GM12878 (cell line): Measurements from ENCODE around the gene THAP3. TPM values are rescaled to one million over a fixed set of nuclear protein-coding genes. Genes with fewer than 3 reads are reported as not detected.

Source experiments
- CREB1 ChIP-seq: IDR thresholded peaks from 2 replicates; pipeline ENCODE4 v1.6.1; 2012; ENCODE audit warnings: low read depth, mild to moderate bottlenecking, inconsistent platforms
- ESRRA ChIP-seq: IDR thresholded peaks from 2 replicates; pipeline ENCODE4 v1.6.1; 2012; ENCODE audit warnings: mild to moderate bottlenecking, low read length, improper control_type of control experiment
- KLF5 ChIP-seq: fragments of 450-650 bp; IDR thresholded peaks from 2 replicates; pipeline ENCODE4 v1.6.1; 2014; ENCODE audit warnings: mild to moderate bottlenecking; ENCODE audit not compliant: partially characterized antibody
- MTA2 ChIP-seq: fragments of 450-650 bp; IDR thresholded peaks from 2 replicates; pipeline ENCODE4 v1.6.1; 2016; ENCODE audit warnings: low read depth, mild to moderate bottlenecking, moderate library complexity
- NKRF ChIP-seq: fragments of 450-650 bp; conservative IDR thresholded peaks from 2 replicates; pipeline ENCODE4 v1.6.1; 2017; ENCODE audit warnings: mild to moderate bottlenecking, moderate library complexity
- PAX8 ChIP-seq: fragments of 450-650 bp; IDR thresholded peaks from 2 replicates; pipeline ENCODE4 v1.6.1; 2017; ENCODE audit warnings: mild to moderate bottlenecking, moderate library complexity
- PKNOX1 ChIP-seq: fragments of 450-650 bp; IDR thresholded peaks from 2 replicates; pipeline ENCODE4 v1.6.1; 2016; ENCODE audit warnings: mild to moderate bottlenecking
- POLR2AphosphoS2 ChIP-seq: IDR thresholded peaks from 2 replicates; pipeline ENCODE4 v1.6.1; 2011; ENCODE audit warnings: low read depth, mild to moderate bottlenecking, low read length, improper control_type of control experiment, moderate library complexity
- RAD21 ChIP-seq: IDR thresholded peaks from 2 replicates; pipeline ENCODE4 v1.6.1; 2011; ENCODE audit warnings: mild to moderate bottlenecking, low read depth, low read length, moderate library complexity; ENCODE audit not compliant: insufficient read depth
- RCOR1 ChIP-seq: conservative IDR thresholded peaks from 2 replicates; pipeline ENCODE4 v1.6.1; 2012; ENCODE audit warnings: low read depth, low read length, improper control_type of control experiment
- REST ChIP-seq: IDR thresholded peaks from 2 replicates; pipeline ENCODE4 v1.6.1; 2012; ENCODE audit warnings: mild to moderate bottlenecking, low read depth, low read length
- SP1 ChIP-seq: IDR thresholded peaks from one replicate; pipeline ENCODE4 v1.6.1; 2011; ENCODE audit warnings: low read depth, low read length
- TCF7 ChIP-seq: IDR thresholded peaks from 2 replicates; pipeline ENCODE4 v1.6.1; 2014; ENCODE audit warnings: antibody characterized with exemption, borderline replicate concordance
- ZBTB4 ChIP-seq: fragments of 450-650 bp; formaldehyde crosslinking; IDR thresholded peaks from 2 replicates; pipeline ENCODE4 v1.4.0; 2022; ENCODE audit warnings: mild to moderate bottlenecking, moderate library complexity
- ZNF24 ChIP-seq: fragments of 450-650 bp; IDR thresholded peaks from 2 replicates; pipeline ENCODE4 v1.6.1; 2017; ENCODE audit warnings: antibody characterized with exemption, mild to moderate bottlenecking
- ZNF687 ChIP-seq: fragments of 450-650 bp; IDR thresholded peaks from 2 replicates; pipeline ENCODE4 v1.6.1; 2017; ENCODE audit warnings: mild to moderate bottlenecking, moderate library complexity
- polyA plus RNA-seq, 11 experiments: library from polyadenylated mRNA; depleted of rRNA in 4 of 11; unstranded in 6 of 11; stranded (reverse) in 5 of 11; fragments of >200 nt; fragmentation: Nextera tagmentation in 4 of 11; fragmentation: Illumina TruSeq in 1 of 11; extraction: Ambion mirVana in 4 of 11; extraction: Trizol in 1 of 11; gene quantifications; 1 replicate in 1 of 11; 2 replicates in 10 of 11; pipeline versions ENCODE4 v1.2.1 to v1.2.3, GENCODE V29; 2011 to 2016; ENCODE audit warnings: inconsistent platforms in 2 of 11, missing spikeins in 2 of 11, low read depth in 1 of 11
- total RNA-seq, 4 experiments: library from RNA; depleted of rRNA in 3 of 4; stranded (reverse); fragments of >200 nt in 3 of 4; fragmentation: Illumina TruSeq in 1 of 4; extraction: Trizol in 1 of 4; gene quantifications; 2 replicates each; pipeline versions ENCODE4 v1.2.1 to v1.2.3, GENCODE V29; 2013 to 2021

THAP3 gene
- total and polyA plus RNA-seq, 10 of the 15 experiments (the other 5 are each of a cell fraction or from before 2014, with no cell fraction given): 1.5 to 19.5 (median 11.9) TPM

GRCh38 chr1:6613361-6614018, 11.2 kb upstream of the THAP3 start, which contains the start of gene PHF13 (continued):
- TF ChIP-seq RCOR1 (no peak), SP1 (peak; percentile 62), TCF7 (no peak), REST (no peak), NKRF (peak; percentile 69), PAX8 (no peak), ZBTB4 (CRISPR knock-in tag) (no peak), RAD21 (no peak), ZNF24 (no peak), MTA2 (no peak), PKNOX1 (peak; percentile 10; the same call in 1 of the 2 replicates), ESRRA (no peak), KLF5 (no peak), ZNF687 (0 out of 2 replicates have a peak, but pooled peaks have one; percentile 0), CREB1 (peak; percentile 78), POLR2AphosphoS2 (no peak)
